NCI-H446 (cell line): ENCODE data around the gene GALNT2.

Source experiments
- DNase-seq, 2 experiments: peaks; one replicate each; lab custom pipeline; 2025; lab: John Stamatoyannopoulos, UW

GALNT2 gene

DNA sequence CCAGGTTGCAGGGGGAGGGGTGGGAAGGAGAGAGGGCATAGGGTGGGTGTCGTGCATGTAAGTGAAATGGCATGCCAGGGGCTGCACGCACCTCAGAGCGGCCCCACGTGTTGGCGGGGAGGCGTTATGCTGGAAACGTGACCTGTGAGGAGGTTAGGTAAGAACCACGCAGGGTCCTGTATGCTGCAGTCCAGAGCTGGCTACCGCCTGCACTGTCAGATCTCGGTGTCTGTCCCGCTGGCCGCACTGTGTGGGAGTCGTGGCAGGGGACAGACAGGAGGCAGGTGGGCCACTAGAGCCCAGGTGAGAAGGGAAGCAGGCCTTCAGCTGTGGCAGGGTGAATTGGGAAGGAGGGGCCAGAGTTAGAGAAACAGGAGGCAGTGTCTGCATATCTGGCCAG is 79.7 kb downstream of the GALNT2 start:
- no peak for DNase-seq

DNA sequence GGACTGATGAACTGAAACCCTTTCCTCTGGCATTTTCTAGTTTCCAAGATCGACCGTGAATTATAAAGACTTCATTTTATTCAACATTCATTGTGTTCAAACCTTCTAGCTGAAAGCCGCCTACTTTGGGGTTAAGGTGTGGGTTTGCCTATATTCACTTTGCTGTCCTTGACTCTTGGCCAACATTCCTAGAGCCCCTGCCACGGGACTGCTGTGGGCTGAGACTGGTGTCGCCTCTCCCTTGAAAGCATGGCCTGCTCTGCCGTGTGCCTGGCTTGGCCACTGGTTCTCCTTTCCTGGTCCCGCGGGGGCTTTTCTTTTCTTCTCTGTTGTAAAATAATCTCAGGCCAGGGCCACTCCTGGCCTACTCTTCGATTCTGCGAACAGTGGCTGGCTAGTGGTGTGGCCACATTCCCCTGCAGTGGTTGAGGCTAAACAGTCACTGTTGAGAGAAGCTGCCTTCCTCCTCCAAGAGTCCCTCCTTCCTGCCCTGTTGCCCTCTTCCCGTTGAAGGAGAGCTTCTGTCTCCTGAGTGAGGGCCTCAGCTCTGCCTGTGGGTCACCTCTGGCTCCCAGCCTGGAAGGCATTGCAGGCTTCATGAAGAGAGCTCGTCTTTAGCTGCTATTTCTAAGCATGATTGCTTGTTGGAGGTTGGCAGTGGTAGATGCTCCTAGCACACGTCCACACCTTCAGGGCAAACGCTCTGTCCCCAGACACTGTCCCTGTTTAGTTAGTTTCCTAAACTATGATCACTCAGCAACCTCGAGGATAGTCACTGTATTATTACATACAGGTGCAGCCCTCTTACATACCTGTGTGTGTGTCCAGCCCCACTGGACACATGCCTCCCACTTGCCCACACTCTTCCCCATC is 80.5 kb downstream of the GALNT2 start:
- DNase-seq: no peak

DNA sequence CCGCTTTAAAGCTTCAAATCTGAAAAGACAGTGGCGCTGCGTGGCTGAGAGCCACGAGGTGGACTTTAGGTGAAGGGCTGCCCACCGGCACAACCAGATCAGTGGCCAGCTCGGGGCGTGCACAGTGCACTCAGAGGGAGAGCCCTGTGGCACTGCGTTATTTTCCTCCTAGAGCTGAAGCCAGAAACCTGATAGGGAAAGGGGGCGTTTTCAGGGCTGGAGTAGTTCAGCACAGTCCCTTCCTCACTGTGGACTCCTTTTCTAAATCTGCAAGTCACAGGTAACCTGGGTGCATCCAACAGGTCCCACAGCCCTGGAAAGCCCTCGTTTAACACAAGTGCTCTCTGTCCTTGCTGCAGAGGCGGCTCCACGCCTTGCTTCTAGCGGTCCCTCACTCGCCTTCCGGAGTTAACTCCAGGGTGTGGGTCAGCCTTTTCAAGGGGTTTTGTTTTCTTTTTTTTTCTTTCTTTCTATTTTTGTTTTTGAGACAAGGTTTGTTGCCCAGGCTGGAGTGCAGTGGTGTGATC is 81.2 kb downstream of the GALNT2 start:
- DNase-seq: no peak

DNA sequence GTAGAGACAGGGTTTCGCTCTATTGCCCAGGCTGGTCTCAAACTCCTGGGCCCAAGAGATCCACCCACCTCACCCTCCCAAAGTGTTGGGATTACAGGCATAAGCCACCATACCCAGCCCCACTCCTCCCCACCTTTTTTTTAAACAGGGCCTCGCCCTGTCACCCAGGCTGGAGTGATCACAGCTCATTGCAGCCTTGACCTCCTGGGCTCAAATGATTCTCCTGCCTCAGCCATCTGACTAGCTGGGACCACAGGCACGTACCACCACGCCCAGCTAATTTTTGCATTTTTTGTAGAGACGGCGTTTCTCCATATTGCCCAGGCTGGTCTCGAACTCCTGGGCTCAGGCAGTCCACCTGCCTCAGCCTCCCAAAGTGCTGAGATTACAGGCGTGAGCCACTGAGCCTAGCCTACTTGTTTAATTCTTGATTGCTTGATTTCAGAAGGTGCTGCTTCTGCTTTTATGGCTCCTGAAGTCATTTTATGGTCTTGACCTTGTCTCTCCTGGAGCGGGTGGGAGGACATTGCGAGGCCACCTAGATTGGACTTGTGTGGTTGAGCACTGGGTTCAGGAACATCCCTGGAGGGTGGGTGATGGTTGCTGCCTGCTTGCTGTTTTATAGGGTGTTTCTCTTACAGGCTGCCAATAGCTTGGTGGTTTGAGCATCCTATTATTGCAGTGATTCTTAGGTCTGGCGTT is 81.9 kb downstream of the GALNT2 start:
- DNase-seq: no peak

DNA sequence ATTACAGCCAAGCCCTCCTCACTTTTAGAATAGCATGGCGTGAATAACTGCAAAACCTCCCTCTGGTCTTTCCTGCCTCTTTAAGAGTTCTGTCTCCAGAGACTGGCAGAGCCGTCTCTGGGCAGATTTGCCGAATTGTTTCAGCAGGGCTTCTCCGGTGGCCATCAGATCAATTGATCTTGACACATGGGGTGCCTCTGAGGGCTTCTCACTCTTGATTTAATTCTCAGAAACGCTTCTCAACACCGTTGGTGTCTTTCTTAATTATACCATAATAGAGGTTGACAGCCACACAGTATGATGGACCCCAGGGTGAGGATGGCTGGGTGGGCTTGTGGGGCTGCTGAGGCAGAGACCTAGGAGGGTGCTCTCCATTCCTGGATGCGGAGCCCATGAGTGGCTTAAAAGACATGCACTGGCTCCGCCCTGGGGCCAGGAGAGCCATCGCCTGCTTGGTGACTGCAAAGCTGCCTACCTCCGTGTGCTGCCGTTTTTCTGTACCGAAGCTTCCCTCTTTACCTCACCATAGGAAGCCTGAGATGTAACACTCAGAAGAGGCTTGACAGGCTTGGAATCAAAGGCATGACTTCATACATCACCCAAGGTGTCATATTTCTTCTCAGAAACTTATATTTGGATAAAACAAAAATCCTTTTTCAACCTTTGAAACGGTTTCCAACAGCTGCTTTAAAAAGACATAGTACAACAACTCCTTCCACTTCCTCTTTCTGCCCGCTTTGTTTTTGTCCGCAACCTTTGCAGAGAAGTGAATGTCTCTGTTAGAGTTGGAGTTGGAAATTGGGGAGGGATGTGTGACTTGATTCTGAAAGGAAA is 82.9 kb downstream of the GALNT2 start:
- no peak for DNase-seq

DNA sequence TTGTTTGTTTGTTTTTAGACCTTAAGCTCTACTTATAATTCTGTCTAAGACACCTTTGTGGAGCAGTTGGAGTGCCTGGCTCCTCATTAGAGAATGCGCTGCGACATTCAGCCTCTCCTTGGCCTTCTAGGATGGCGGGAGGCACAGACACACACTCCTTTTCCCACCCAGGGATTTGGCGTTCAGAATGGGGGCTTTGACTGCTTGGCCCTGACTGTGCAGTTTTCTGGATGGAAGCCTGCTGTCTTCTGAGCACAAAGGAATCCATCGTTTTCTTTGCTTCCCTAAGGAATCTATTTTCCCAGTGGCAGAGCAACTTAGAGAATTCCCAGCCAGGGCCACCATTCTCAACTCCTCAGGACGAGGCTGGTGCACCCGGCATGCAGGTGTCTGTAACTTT is 83.6 kb downstream of the GALNT2 start:
- no peak for DNase-seq

DNA sequence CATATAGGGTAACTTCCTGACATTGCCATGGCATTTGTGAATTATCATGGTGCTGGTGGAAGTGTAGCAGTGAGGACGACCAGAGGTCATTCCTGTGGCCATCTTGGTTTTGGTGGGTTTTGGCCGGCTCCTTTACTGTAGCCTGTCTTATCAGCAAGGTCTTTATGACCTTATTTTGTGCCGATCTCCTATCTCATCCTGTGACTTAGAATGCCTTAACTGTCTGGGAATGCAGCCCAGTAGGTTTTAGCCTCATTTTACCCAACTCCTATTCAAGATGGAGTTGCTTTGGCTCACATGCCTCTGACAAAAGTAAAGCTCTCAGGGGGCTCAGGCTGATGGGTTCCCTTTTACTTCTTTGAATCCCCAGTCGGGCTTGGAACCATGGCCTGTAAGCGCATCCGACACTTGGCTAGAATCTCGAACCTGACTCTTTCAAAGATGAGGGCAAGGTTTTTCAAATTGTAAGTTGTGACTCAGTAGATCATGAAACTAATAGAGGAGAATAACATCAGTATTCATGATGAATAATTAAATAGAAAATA is 85.0 kb downstream of the GALNT2 start:
- no peak for DNase-seq

DNA sequence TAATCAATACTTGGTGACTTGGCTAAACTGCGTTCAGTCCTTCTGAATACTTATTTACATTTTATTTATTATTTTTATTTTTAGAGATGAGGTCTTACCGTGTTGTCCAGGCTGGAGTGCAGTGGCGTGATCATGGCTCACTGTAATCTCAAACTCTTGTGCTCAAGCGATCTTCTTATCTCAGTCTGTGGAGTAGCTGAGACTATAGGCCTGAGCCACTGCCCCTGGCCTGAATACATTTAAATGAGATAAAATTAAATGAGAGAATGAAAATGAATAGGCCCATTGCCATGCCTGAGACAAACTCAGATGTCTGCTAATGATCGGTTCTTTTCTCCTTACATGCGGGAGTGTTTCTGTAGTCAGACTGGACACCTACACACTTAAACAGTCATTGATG is 86.0 kb downstream of the GALNT2 start:
- no peak for DNase-seq

DNA sequence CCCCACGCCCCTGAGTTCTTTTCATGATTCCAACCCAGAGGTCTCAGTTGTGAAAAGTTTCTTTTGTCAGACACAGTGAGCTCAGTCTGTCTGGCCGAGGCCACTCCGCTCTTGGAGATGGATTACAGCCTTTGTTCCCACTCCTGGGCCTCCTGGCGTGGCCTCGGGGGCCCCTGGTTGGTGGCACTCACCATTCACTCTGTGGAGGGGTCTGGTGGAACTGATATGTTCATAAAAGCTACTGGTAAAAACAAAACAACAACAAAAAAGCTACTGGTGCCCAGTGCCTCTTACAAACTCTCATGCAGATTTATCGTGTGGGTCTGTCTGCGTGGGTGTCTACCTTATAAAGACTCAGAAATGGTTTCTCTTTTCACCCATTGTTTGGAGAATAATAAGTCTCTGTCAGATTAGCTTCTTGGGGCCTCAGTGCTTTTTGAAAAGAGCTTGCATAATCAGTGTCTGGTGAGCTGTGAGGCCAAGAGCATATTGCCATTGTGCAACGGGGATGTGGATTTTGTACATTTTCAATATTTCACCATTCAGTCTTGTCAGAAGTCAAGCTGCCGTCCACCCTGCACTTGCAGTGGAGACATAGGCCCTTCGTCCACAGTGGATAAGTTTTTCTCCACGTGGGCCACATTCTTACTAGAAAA is 86.7 kb downstream of the GALNT2 start:
- no peak for DNase-seq

DNA sequence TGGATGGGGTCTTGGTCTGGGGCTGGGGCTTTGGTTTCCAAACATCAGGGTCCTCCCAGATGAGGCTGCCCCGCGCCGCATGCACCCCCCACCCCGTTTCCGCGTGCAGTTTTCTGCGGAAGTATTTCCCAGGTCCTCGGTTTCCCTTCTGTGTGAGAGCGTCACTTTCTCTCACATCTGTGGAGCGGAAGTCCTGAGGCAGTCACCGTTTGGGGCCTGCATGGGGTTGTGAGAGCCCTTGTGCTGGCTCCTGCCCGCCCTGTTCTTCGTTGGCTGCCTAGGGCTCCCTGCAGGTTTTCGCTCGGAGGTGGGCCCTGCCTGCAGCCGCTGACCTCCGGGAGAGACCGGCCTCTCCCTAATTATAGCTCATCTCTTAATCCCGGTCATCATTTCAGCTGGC is 88.0 kb downstream of the GALNT2 start:
- no peak for DNase-seq

DNA sequence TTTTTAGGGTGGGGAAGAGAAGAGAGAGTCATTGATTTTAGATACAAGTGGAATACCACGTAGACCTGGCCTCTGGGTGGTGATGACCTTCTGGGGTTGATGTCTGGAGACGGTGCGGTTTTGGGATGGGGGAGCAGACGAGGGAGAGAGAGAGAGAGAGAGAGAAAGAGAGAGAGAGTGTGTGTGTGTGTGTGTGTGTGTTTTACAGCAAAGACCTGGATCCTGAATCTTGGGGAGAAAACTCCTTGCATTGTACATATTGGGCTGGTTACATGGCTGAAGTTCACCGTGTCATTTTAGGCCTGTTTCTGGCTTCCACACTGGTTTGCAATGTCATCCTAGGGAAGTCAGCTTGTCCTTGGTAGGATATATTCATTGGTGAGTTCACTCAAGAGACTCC is 89.0 kb downstream of the GALNT2 start:
- DNase-seq: no peak

DNA sequence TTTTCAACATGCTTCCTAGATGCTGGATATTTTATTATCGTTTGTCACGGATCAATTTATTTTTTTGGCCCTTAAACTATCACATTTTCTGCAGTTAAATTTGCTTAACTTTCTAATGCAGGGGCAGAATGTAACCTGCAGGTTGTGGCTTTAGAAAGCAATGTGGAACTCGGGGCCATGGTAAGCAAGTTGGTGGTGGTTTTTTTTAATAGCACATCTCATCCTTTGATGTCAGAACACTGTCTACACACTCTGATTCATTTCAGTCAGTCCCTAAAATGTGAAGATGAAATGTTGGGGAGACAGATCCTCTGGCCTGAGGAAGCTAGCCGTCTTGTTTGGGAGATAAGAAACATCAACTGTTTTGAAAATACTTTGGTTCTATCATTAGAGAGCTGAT is 89.5 kb downstream of the GALNT2 start:
- no peak for DNase-seq

DNA sequence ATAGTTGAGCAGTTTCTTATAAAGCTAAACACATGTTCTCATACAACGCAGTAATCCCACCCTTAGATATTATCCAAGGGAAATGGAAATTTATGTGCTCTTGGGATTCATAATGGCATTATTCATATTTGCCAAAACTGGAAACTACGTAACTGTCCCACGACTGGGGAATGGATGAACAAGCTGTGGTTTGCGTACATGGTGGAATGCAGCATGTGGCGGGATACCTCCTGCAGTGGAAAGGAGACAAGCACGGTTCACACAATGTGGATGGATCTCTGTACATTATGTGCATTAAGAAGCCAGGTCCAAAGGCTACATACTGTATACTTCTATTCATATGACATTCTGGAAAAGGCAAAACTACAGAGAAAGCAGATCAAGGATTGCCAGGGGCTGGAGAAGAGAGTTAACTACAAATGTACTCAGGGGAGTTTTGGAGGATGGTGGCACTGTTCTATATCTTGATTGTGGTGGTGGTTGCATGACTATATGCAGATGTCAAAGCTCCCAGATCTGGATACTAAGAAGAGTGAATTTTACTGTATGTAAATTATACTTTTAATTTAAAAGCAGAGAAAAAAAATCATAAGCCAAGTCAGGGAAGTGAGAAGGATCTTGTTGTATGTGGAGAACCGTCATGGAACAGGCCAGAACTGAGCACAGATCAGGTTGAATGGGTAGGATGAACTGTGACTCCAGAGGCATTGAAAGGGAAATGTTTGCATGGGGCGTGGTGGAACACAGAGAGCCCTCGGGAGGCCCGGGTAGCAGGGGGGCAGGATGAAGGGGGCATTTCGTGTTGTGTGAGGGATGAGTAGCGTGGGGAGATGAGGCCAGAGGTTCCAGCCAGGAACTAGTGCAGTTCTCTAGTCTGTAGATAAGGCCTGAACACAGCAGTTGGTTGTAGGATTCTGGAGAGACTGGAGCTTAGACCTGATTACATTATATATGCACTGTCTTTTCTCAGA is 90.7 kb downstream of the GALNT2 start:
- no peak for DNase-seq

DNA sequence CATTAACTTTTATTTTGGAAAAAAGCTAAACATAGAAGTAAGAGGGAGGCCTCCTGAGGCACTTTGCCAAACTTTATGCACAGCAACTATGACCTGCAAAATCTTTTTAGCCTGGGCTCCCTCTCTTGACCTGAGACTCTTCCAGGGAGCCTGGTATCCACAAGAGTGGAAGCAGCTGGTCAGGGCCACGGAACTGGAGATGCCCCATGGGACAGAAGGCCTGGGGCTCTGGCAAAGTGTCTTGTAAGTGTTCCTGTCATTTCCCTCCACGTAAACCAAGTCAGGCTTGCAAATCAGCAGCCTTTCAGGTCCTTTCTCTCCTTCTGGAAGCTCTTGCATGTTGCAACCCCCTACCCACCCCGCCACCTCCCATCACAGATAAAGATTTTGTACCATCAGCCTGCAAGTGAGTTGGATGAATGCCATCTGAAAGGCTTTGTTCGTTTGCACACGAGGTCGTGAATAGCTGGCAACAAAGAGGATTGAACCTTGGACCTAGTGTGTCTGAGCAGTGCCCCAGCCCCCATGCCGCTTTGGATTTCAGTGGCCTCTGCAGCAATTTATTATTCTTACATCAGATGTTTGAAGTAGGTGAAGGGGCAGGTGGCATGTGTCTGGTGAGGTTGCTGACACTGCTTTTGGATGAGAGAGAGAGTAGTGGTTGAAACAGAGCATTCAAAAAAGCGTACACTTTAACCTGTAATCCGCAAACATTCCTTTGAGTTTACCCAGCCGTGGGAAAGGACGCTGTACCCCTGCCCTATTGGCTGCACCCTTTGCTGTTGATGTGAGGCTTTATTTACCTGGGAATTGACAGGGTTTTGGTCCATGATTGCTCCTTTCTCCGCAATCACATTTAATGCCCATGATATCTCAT is 91.6 kb downstream of the GALNT2 start:
- DNase-seq: peak in 1 of 2 experiments; percentile 17

DNA sequence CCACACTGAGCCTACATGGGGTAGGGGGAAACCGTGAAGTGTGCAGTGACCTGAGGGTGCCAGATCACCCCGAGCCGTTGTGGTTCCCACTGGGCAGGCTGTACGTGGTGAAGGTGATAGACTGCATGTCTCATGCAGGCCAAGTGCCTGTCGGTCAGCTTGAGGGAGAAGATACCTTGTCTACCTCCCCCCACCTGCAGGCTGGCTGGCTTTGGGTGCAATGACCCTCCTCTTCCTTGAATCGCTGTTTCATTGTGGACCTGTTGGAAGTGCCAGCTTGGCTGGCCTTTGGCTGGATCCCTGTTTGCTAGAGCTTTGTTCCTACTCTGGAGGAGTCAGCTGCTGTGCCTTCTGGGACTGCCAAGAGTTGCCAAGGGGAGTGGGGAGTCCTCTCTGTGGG is 92.5 kb downstream of the GALNT2 start:
- DNase-seq: no peak

DNA sequence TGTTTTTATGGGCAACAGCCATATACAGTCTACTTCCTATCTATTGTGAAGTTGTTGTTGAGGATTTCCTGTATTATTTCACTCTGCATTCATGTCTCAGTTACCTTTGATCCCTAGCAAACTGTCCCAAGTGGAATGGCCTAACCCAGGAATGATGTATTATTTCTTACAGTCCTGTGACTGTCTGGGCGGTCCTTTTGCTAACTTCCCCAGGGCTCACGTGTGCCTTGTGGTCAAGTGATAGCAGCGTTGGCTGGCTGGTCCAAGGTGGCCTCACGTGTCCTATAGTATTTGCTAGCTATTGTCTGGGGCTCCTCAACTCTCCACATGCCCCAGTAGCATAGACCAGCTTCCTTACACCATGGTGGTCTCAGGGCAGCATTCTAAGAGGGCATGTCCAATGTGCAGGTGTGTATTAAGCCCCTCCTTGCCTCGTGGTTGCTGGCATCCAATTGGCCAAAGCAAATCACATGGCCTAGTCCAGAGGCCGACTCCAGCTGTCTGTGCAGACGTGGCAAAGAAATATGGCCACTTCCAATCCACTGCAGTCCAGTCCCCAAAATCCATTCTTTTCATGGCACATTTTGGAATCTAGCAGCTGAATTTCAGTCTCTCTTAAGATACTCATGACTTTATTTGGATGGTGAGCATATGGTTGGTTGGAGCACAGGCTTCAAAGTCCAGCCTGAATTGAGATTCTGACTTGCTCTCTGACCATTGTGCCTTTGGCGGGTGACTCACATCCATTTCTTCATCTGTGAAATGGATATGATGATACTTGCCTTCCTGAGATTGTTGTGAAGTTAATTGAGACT is 94.1 kb downstream of the GALNT2 start:
- no peak for DNase-seq

DNA sequence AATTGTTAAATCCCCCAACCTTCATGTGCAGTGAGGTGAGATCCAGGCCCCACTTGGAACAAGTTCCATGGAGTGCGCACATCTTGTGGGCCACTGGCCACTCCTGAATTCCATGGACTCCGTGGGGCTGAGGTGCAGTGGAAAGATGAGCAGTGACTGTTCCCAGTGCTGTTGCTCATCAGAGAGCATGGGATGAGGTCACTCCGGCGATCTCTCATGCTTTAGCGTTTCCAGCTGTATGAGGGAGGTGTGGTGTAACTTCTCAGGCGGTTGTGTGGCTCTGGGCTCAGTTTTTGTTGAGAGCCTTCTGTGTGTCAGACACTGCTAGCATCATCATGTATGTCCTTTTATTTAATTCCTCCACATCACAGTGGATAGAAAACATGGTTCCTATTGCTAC is 96.2 kb downstream of the GALNT2 start:
- DNase-seq: no peak

DNA sequence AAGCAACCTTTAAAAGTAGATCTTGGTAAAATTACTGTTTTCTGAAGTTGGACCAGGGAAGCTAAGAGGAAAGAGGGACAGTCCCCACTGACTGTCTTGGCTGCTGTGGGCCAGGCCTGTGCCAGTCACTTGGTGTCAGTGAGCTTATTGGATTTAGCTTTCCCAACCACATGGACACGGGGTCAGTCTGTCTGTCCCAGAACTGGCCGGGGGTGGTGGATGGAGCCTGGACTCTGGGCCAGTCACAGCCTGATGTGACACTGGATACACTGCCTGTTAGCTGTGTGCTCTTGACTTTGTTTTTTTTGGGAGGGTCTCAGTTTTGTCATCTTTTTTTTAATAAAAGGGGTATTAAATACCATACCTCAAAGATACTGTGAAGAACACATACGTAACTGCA is 96.7 kb downstream of the GALNT2 start:
- no peak for DNase-seq
